HG03565 (cell line): ENCODE results near the gene KCNJ8.
"Not testable (repeated sequence)": the region's sequence is repeated elsewhere in the genome, so short reads cannot be mapped to it uniquely, and the experiment has no call there.

ENCODE experiments used
- ATAC-seq: cut with Tn5 transposase; IDR thresholded peaks from one replicate; pipeline ENCODE4 v1.9.1; 2021; ENCODE audit warnings: mild to moderate bottlenecking, moderate library complexity; ENCODE audit not compliant: unreplicated experiment

KCNJ8 gene

GRCh38 chr12:21788089-21788983, 13.8 kb upstream of the KCNJ8 start:
- ATAC-seq, result no peak

DNA sequence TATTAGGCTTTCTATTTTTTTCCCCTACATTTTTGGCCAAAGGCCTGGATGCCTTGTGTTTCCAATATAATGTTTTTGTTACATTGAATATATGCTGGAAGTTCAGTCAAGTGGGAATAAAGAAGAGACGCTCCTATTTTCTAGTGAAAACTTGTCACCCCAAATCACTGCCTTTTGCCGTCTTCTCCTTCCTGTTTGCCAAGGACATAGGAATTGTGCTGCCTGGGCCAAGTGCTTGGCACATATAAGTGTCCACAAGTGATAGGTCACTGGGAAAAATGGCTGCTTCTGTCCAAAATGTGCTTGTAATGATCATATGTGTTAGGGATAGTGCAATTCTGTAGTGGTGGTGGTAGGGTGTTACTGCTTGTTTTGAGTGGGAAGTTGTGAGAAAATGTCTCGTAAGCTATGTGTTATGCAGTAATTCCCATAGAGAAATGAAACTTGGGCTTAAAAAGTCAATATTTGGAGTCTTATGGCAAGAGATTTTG, 11.6 kb upstream of the KCNJ8 start:
- no peak for ATAC-seq

GRCh38 chr12:21782723-21783122, 8.2 kb upstream of the KCNJ8 start:
- ATAC-seq, result not testable (repeated sequence)

GRCh38 chr12:21780786-21781185, 6.3 kb upstream of the KCNJ8 start:
- ATAC-seq, result no peak

DNA sequence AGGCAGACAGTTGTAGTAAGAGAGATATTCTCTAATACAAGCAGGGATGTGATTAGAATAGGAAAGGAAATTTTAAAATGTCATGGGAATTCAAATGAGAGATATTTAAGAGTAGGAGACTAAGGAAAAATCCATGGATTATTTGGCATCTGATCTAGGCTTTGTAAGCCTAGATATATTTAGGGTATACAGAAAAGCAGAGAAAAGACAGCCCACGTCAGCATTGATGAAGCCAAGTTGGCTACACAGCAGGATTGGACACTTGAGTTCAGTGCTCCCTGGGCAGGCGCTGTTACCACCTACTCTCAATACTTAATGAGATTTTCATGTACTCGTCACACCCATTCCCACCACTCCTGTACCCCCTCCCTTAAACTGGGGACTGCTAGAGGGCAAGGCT, 1.7 kb upstream of the KCNJ8 start:
- no peak for ATAC-seq

GRCh38 chr12:21775133-21775820, 771 bp upstream of the KCNJ8 start:
- no peak for ATAC-seq

DNA sequence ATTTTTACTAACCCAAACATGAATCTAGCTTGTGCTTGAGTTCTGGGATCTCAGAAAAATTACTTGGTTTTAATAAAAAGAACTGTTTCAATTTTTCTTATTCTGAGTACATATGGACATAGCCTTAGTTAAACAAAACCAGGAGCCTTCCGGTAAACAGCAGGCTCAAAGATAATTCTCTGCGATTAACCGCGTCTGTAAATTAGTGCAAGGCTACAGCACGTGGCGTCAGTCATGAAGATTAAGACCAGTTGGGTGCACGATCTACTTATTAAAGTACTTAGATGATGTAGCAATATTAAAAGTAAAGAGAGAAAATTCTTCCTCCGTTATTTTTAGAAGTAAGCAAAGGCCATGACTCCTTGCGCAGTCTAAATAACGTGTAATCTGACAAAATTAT, 700 bp downstream of the KCNJ8 start:
- no peak for ATAC-seq

- no peak for ATAC-seq
These were observed 1.2 kb downstream of the KCNJ8 start for GRCh38 chr12:21773263-21773741.

- no peak for ATAC-seq
These were observed 3.2 kb downstream of the KCNJ8 start for GRCh38 chr12:21771311-21771710.

GRCh38 chr12:21769307-21769706, 5.2 kb downstream of the KCNJ8 start:
- no peak for ATAC-seq

GRCh38 chr12:21766403-21766802, 8.1 kb downstream of the KCNJ8 start:
- no peak for ATAC-seq

- ATAC-seq, result no peak
These were observed 9.6 kb downstream of the KCNJ8 start for GRCh38 chr12:21764950-21765349.

DNA sequence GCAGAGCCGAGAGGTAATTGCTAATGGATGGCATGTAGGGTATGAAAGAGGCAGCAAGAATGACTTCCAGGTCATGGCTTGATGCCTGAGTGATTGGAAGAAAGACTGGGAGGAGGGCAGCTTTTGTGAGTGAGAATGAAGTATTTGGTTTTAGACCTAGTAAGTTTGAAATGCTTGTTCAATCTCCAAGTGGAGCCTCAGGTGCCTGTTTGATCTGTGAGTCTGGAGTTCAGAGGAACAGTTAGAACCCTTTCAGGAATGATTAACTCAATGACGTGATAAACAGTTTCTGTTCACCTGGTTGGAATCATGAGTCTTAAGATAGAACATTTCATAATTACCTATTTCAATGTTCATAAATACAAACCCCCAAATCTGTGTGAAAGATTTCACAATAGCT, 10.4 kb downstream of the KCNJ8 start:
- ATAC-seq, result no peak

DNA sequence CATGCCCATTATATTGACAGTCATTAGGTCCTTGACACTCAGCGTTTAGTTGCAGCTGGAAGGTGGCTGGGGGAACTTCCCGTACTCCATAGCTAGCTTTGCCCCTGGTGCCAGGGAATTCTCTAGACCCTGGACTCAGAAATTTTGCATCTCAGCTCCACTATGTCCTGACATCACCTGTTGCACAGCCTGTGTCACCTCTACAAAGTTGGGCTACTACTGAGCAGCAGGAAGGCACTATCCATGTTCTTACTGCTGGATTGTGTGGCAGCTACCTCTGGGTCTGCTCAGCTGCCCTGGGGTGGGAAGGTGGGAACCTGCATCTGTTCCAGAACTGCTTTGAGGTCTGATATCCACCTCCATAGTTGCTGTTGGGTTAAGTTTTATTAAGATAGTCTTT, 11.0 kb downstream of the KCNJ8 start:
- no peak for ATAC-seq

- no peak for ATAC-seq
These were observed 14.8 kb downstream of the KCNJ8 start for GRCh38 chr12:21759737-21760136.

DNA sequence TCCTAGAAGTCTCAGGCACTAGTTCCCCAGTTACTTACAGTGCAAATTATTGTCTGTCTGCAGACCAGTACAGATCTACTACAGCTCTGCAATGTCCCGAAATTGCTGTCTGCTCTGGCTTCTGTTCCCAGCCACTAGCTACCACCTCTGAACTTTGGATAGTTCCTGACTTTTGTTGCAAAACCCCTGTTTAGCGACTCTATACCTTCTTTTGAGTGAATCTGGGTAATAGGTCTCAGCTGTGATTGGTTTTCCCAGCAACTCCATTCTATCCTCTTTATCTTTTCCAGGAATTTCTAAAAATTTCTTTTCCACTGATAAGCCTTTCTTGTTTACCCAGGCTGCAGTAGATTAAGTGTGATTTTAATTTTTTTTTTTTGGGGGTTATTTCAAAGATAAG, 16.8 kb downstream of the KCNJ8 start:
- ATAC-seq, result no peak

- no peak for ATAC-seq
These were observed 17.8 kb downstream of the KCNJ8 start for GRCh38 chr12:21756699-21757098.

- no peak for ATAC-seq
These were observed 23.0 kb downstream of the KCNJ8 start for GRCh38 chr12:21751517-21751916.

DNA sequence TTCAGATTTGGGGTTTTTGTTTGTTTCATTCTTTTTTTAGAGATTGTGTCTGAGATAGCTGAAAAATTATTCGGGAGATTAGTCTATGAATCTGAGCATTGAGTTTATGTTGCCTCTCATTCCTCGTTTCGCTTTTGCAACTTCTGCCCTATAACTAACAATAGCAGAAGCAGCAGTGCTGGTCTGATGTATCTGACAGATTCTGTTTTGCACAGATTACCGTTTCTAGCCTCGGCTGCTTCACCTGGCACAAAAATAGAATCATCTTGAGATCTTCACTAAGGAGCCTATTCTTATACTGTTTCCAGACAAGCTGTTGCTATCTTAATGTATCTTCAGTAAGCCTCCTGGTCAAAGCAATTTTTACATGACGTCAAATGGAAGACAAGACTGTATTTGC, 29.2 kb downstream of the KCNJ8 start:
- no peak for ATAC-seq

GRCh38 chr12:21731144-21731543, 43.4 kb downstream of the KCNJ8 start:
- no peak for ATAC-seq

DNA sequence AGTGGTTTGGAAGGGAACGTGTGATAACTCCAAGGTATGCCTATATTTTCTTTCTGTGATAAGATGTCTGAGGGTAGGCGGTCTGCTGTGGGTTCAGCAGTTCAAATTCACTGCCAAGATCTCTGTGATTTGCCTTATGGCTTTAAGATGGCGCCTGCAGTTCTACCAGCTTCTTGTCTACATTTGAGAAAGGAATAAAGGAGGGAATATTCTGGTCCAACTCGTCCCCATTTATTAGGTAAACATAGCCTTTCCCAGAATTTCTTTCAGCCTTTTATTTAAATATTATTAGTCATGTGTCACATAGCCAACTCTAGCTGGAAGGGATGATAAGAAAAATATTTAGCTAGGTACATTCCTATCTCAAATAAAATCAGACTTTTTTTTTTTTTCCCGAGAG, 48.8 kb downstream of the KCNJ8 start:
- ATAC-seq, result no peak
